PC-3 (cell line): ENCODE measurements around the gene SET. TPM values are rescaled to one million over a fixed set of nuclear protein-coding genes. Genes with fewer than 3 reads are reported as not detected.

Source experiments
- ATAC-seq: fragments of 200-7000 bp; cut with Tn5 transposase; 2 replicates; pipeline ENCODE4 v1.9.1; 2020; ENCODE audit warnings: mild to moderate bottlenecking, moderate library complexity
- BruUV-seq: library from RNA; stranded (reverse); fragments of 400-500 nt; replicated peaks from 2 replicates; lab custom pipeline; 2021; lab: Mats Ljungman, UMichigan
- CTCF ChIA-PET: fragments of 300-600 bp; sonication (Branson Sonifier 250); formaldehyde crosslinking; loops from one replicate; lab custom pipeline; 2022; ENCODE audit warnings: antibody characterized with exemption; lab: Charles Lee
- POLR2A ChIA-PET: fragments of 300-600 bp; sonication (Branson Sonifier 250); formaldehyde crosslinking; loops from one replicate; lab custom pipeline; 2022; ENCODE audit warnings: antibody characterized with exemption; ENCODE audit not compliant: unreplicated experiment; lab: Charles Lee
- DNase-seq: peaks from one replicate; pipeline ENCODE4 v3.0.0-alpha.2; 2015
- H2AFZ ChIP-seq: fragments of 300-600 bp; sonication (generic); 2 replicates; pipeline ENCODE4 v1.6.0; 2016; ENCODE audit warnings: antibody characterized with exemption, low read length
- H3F3A ChIP-seq: fragments of 300-600 bp; sonication (generic); one replicate; pipeline ENCODE4 v1.6.0; 2017; ENCODE audit warnings: antibody characterized with exemption, low read length, control low read depth, mild to moderate bottlenecking; ENCODE audit not compliant: unreplicated experiment
- H3K27ac ChIP-seq: fragments of 300-600 bp; sonication (generic); 2 replicates; pipeline ENCODE4 v1.5.1; 2016; ENCODE audit warnings: mild to moderate bottlenecking, low read length
- H3K27me3 ChIP-seq: fragments of 300-600 bp; sonication (generic); 2 replicates; pipeline ENCODE4 v1.6.1; 2016; ENCODE audit warnings: low read length, mixed read lengths
- H3K36me3 ChIP-seq: fragments of 300-600 bp; sonication (generic); 2 replicates; pipeline ENCODE4 v1.6.1; 2016; ENCODE audit warnings: low read depth, mixed run types, low read length, mixed read lengths
- H3K4me1 ChIP-seq: fragments of 300-600 bp; sonication (generic); 2 replicates; pipeline ENCODE4 v1.5.1; 2016; ENCODE audit warnings: low read length; ENCODE audit not compliant: insufficient read depth
- H3K4me2 ChIP-seq: fragments of 300-600 bp; sonication (generic); 2 replicates; pipeline ENCODE4 v1.6.0; 2016; ENCODE audit warnings: low read length
- H3K4me3 ChIP-seq: fragments of 300-600 bp; sonication (generic); 2 replicates; pipeline ENCODE4 v1.5.1; 2016; ENCODE audit warnings: mild to moderate bottlenecking, low read length, mixed read lengths
- H3K79me2 ChIP-seq: fragments of 300-600 bp; sonication (generic); 2 replicates; pipeline ENCODE4 v1.6.1; 2017; ENCODE audit warnings: low read length, mixed read lengths
- H3K9ac ChIP-seq: fragments of 300-600 bp; sonication (generic); 2 replicates; pipeline ENCODE4 v1.6.0; 2016; ENCODE audit warnings: mild to moderate bottlenecking, low read length
- H3K9me2 ChIP-seq: fragments of 300-600 bp; sonication (generic); replicated peaks from 2 replicates; pipeline ENCODE4 v1.6.1; 2016; ENCODE audit warnings: mixed run types, low read length, mixed read lengths
- H3K9me3 ChIP-seq: fragments of 300-600 bp; sonication (generic); 2 replicates; pipeline ENCODE4 v1.6.1; 2016; ENCODE audit warnings: low read length, mixed read lengths
- H4K20me1 ChIP-seq: fragments of 300-600 bp; sonication (generic); 2 replicates; pipeline ENCODE4 v1.6.1; 2016; ENCODE audit warnings: low read length, mixed read lengths
- EZH2 ChIP-seq: fragments of 300-600 bp; sonication (generic); IDR thresholded peaks from one replicate; pipeline ENCODE4 v1.6.1; 2017; ENCODE audit warnings: antibody characterized with exemption, mild to moderate bottlenecking, low read length; ENCODE audit not compliant: unreplicated experiment
- EZH2phosphoT487 ChIP-seq: fragments of 300-600 bp; sonication (generic); IDR thresholded peaks from 2 replicates; pipeline ENCODE4 v1.6.1; 2018; ENCODE audit warnings: mild to moderate bottlenecking, antibody characterized with exemption, low read length, borderline replicate concordance
- intact Hi-C: fragments of 100-400 bp; cut with micrococcal nuclease; formaldehyde crosslinking; loops from 2 replicates; pipeline ENCODE4 v1.9.0; 2023
- total RNA-seq: library from RNA; depleted of rRNA; stranded (reverse); fragments of >200 nt; gene quantifications from 2 replicates; pipeline ENCODE4 v1.2.3, GENCODE V29; 2014
- TF ChIP-seq, protein P1 (sequence below): fragments of 300-600 bp; sonication (generic); conservative IDR thresholded peaks from 2 replicates; pipeline ENCODE4 v1.5.1; 2017; ENCODE audit warnings: antibody characterized with exemption, low read depth, mild to moderate bottlenecking, low read length

The SET gene
- total RNA-seq, 1 experiment from 2014 or later = 647 TPM

DNA sequence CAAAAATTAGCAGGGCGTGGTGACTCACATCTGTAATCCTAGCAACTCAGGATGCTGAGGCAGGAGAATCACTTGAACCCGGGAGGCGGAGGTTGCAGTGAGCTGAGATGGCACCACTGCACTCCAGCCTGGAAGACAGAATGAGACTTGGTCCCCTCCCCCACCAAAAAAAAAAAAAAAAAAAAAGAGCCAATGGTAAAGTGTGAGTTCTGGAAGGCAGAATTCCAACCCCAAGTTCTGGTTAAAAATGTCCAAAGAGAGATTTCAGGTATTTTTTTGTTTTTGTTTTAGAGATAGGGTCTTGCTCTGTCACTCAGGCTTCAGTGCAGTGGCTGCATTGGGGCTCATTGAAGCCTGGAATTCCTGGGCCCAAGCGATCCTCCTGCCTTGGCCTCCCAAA is 1.6 kb upstream of the SET start:
- TF ChIP-seq, protein P1, sequence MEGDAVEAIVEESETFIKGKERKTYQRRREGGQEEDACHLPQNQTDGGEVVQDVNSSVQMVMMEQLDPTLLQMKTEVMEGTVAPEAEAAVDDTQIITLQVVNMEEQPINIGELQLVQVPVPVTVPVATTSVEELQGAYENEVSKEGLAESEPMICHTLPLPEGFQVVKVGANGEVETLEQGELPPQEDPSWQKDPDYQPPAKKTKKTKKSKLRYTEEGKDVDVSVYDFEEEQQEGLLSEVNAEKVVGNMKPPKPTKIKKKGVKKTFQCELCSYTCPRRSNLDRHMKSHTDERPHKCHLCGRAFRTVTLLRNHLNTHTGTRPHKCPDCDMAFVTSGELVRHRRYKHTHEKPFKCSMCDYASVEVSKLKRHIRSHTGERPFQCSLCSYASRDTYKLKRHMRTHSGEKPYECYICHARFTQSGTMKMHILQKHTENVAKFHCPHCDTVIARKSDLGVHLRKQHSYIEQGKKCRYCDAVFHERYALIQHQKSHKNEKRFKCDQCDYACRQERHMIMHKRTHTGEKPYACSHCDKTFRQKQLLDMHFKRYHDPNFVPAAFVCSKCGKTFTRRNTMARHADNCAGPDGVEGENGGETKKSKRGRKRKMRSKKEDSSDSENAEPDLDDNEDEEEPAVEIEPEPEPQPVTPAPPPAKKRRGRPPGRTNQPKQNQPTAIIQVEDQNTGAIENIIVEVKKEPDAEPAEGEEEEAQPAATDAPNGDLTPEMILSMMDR = no peak
- TF ChIP-seq EZH2phosphoT487 (no peak), EZH2 (no peak)
- CTCF ChIA-PET = no interaction called here
- intact Hi-C loops = no loop called here
- no peaks in the 10 kb centered on the region for H3F3A ChIP-seq
- H3K79me2 ChIP-seq = peaks cover 84% of the 10 kb centered on the region
- BruUV-seq = no TSS peak
- H3K9me3 ChIP-seq = no peaks in the 10 kb centered on the region
- POLR2A ChIA-PET = no interaction called here
- no peaks in the 10 kb centered on the region for H3K27me3 ChIP-seq
- peaks cover 19% of the 10 kb centered on the region for H3K36me3 ChIP-seq
- H3K4me1 ChIP-seq = peaks cover 48% of the 10 kb centered on the region
- H3K4me2 ChIP-seq = no peak overlapping the region
- no peak overlapping the region for H3K9ac ChIP-seq
- ATAC-seq = no peak
- H3K4me3 ChIP-seq = no peak overlapping the region
- no peaks in the 10 kb centered on the region for H3K9me2 ChIP-seq
- DNase-seq = no peak
- H4K20me1 ChIP-seq = peaks cover 19% of the 10 kb centered on the region
- no peak overlapping the region for H2AFZ ChIP-seq
- no peak overlapping the region for H3K27ac ChIP-seq

DNA sequence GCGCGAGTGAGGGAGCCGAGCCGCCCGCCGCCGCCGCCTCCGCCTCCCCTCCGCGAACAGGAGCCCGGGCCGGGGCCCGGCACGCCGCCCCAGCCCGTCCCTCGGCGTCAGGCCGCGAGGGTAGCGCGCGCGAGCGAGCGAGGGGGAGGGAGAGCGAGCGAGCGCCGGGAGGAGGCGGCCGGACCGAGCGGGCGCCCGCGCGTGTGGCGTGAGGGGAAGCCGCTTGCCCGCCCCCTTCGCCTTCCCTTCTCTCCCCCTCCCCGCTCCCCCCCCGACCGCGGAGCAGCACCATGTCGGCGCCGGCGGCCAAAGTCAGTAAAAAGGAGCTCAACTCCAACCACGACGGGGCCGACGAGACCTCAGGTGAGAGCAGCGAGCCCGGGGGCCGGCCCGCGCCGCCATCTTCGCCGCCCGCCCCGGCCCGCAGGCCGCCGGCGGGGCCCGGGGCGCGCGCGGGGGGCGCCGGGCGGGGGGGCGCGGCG is 312 bp downstream of the SET start:
- DNase-seq (no peak), ATAC-seq (peak; percentile 1; the same call in 1 of the 2 replicates)
- Histone ChIP-seq H2AFZ (no peak overlapping the region), H3K4me3 (peak overlapping the region; percentile 65), H3K9me2 (no peaks in the 10 kb centered on the region), H3K27ac (no peak overlapping the region), H3K79me2 (peaks cover 79% of the 10 kb centered on the region), H3K9me3 (no peaks in the 10 kb centered on the region), H3K4me2 (no peak overlapping the region), H3K36me3 (peaks cover 37% of the 10 kb centered on the region), H3K9ac (peak overlapping the region; percentile 71), H3K27me3 (no peaks in the 10 kb centered on the region), H3K4me1 (peaks cover 41% of the 10 kb centered on the region), H4K20me1 (peaks cover 22% of the 10 kb centered on the region), H3F3A (peaks cover 1% of the 10 kb centered on the region)
- POLR2A ChIA-PET = no interaction called here
- intact Hi-C loops = no loop called here
- CTCF ChIA-PET = interaction anchor here (0.6 kb wide), 1 partner anchor 99 kb away, joined by 7 read pairs; no protein-coding TSS in a partner anchor
- BruUV-seq = no TSS peak
- TF ChIP-seq, protein P1 = no peak
- TF ChIP-seq EZH2 (no peak), EZH2phosphoT487 (no peak)
